HTERT RPE-1 (cell line): ENCODE measurements around the gene MYBPC1.
"Not testable (repeated sequence)": the region's sequence is repeated elsewhere in the genome, so short reads cannot be mapped to it uniquely, and the experiment has no call there.

Source experiments
- in situ Hi-C: fragments of 300-500 bp; cut with MboI; formaldehyde crosslinking; loops from 4 replicates; pipeline ENCODE4 v1.14.3; 2020; ENCODE audit warnings: low sequenced_read_pairs

The MYBPC1 gene

GRCh38 chr12:101594700-101595099 is at the start of gene MYBPC1:
Gene MYBPC1 (plus strand): TSS chr12:101594971. CDS start chr12:101595071, 100 bp downstream.
- in situ Hi-C loops: no loop called here

GRCh38 chr12:101551362-101552114 is 43.2 kb upstream of the MYBPC1 start:
- in situ Hi-C loops: no loop called here

GRCh38 chr12:101552277-101552676 is 42.5 kb upstream of the MYBPC1 start:
- in situ Hi-C loops: no loop called here

GRCh38 chr12:101557094-101557493 is 37.7 kb upstream of the MYBPC1 start:
- in situ Hi-C loops: no loop called here

GRCh38 chr12:101558726-101559125 is 36.0 kb upstream of the MYBPC1 start:
- in situ Hi-C loops: not testable (repeated sequence)

- in situ Hi-C loops: no loop called here
Measured at GRCh38 chr12:101563212-101563611, 31.6 kb upstream of the MYBPC1 start.

- in situ Hi-C loops: no loop called here
Measured at GRCh38 chr12:101564912-101565311, 29.9 kb upstream of the MYBPC1 start.

- in situ Hi-C loops: no loop called here
Measured at GRCh38 chr12:101566318-101566717, 28.5 kb upstream of the MYBPC1 start.

- in situ Hi-C loops: no loop called here
Measured at GRCh38 chr12:101567918-101568317, 26.9 kb upstream of the MYBPC1 start.

GRCh38 chr12:101570047-101570446 is 24.7 kb upstream of the MYBPC1 start:
- in situ Hi-C loops: no loop called here

GRCh38 chr12:101571105-101571504 is 23.7 kb upstream of the MYBPC1 start:
- in situ Hi-C loops: no loop called here

GRCh38 chr12:101573743-101574142 is 21.0 kb upstream of the MYBPC1 start:
- in situ Hi-C loops: no loop called here

- in situ Hi-C loops: no loop called here
Measured at GRCh38 chr12:101578417-101578816, 16.4 kb upstream of the MYBPC1 start.

GRCh38 chr12:101581190-101581589 is 13.6 kb upstream of the MYBPC1 start:
- in situ Hi-C loops: no loop called here

GRCh38 chr12:101582937-101583336 is 11.8 kb upstream of the MYBPC1 start:
- in situ Hi-C loops: no loop called here

- in situ Hi-C loops: no loop called here
Measured at GRCh38 chr12:101590383-101590782, 4.4 kb upstream of the MYBPC1 start.

GRCh38 chr12:101591781-101592180 is 3.0 kb upstream of the MYBPC1 start:
- in situ Hi-C loops: no loop called here

- in situ Hi-C loops: no loop called here
Measured at GRCh38 chr12:101592448-101592847, 2.3 kb upstream of the MYBPC1 start.

- in situ Hi-C loops: no loop called here
Measured at GRCh38 chr12:101592921-101593320, 1.9 kb upstream of the MYBPC1 start.

GRCh38 chr12:101596172-101596571 is 1.4 kb downstream of the MYBPC1 start:
- in situ Hi-C loops: no loop called here

GRCh38 chr12:101597164-101597563 is 2.4 kb downstream of the MYBPC1 start:
- in situ Hi-C loops: no loop called here

- in situ Hi-C loops: no loop called here
Measured at GRCh38 chr12:101598483-101598882, 3.7 kb downstream of the MYBPC1 start.

GRCh38 chr12:101599311-101599710 is 4.5 kb downstream of the MYBPC1 start:
- in situ Hi-C loops: no loop called here
